PC-3 (cell line): Measurements from ENCODE around the gene RTL5. TPM values are rescaled to one million over a fixed set of nuclear protein-coding genes. Genes with fewer than 3 reads are reported as not detected.

Source experiments
- ATAC-seq: fragments of 200-7000 bp; cut with Tn5 transposase; 2 replicates; pipeline ENCODE4 v1.9.1; 2020; ENCODE audit warnings: mild to moderate bottlenecking, moderate library complexity
- BruUV-seq: library from RNA; stranded (reverse); fragments of 400-500 nt; replicated peaks from 2 replicates; lab custom pipeline; 2021; lab: Mats Ljungman, UMichigan
- CTCF ChIA-PET: fragments of 300-600 bp; sonication (Branson Sonifier 250); formaldehyde crosslinking; loops from one replicate; lab custom pipeline; 2022; ENCODE audit warnings: antibody characterized with exemption; lab: Charles Lee
- POLR2A ChIA-PET: fragments of 300-600 bp; sonication (Branson Sonifier 250); formaldehyde crosslinking; loops from one replicate; lab custom pipeline; 2022; ENCODE audit warnings: antibody characterized with exemption; ENCODE audit not compliant: unreplicated experiment; lab: Charles Lee
- DNase-seq: peaks from one replicate; pipeline ENCODE4 v3.0.0-alpha.2; 2015
- H2AFZ ChIP-seq: fragments of 300-600 bp; sonication (generic); 2 replicates; pipeline ENCODE4 v1.6.0; 2016; ENCODE audit warnings: antibody characterized with exemption, low read length
- H3F3A ChIP-seq: fragments of 300-600 bp; sonication (generic); one replicate; pipeline ENCODE4 v1.6.0; 2017; ENCODE audit warnings: antibody characterized with exemption, low read length, control low read depth, mild to moderate bottlenecking; ENCODE audit not compliant: unreplicated experiment
- H3K27ac ChIP-seq: fragments of 300-600 bp; sonication (generic); 2 replicates; pipeline ENCODE4 v1.5.1; 2016; ENCODE audit warnings: mild to moderate bottlenecking, low read length
- H3K27me3 ChIP-seq: fragments of 300-600 bp; sonication (generic); 2 replicates; pipeline ENCODE4 v1.6.1; 2016; ENCODE audit warnings: low read length, mixed read lengths
- H3K36me3 ChIP-seq: fragments of 300-600 bp; sonication (generic); 2 replicates; pipeline ENCODE4 v1.6.1; 2016; ENCODE audit warnings: low read depth, mixed run types, low read length, mixed read lengths
- H3K4me1 ChIP-seq: fragments of 300-600 bp; sonication (generic); 2 replicates; pipeline ENCODE4 v1.5.1; 2016; ENCODE audit warnings: low read length; ENCODE audit not compliant: insufficient read depth
- H3K4me2 ChIP-seq: fragments of 300-600 bp; sonication (generic); 2 replicates; pipeline ENCODE4 v1.6.0; 2016; ENCODE audit warnings: low read length
- H3K4me3 ChIP-seq: fragments of 300-600 bp; sonication (generic); 2 replicates; pipeline ENCODE4 v1.5.1; 2016; ENCODE audit warnings: mild to moderate bottlenecking, low read length, mixed read lengths
- H3K79me2 ChIP-seq: fragments of 300-600 bp; sonication (generic); 2 replicates; pipeline ENCODE4 v1.6.1; 2017; ENCODE audit warnings: low read length, mixed read lengths
- H3K9ac ChIP-seq: fragments of 300-600 bp; sonication (generic); 2 replicates; pipeline ENCODE4 v1.6.0; 2016; ENCODE audit warnings: mild to moderate bottlenecking, low read length
- H3K9me2 ChIP-seq: fragments of 300-600 bp; sonication (generic); replicated peaks from 2 replicates; pipeline ENCODE4 v1.6.1; 2016; ENCODE audit warnings: mixed run types, low read length, mixed read lengths
- H3K9me3 ChIP-seq: fragments of 300-600 bp; sonication (generic); 2 replicates; pipeline ENCODE4 v1.6.1; 2016; ENCODE audit warnings: low read length, mixed read lengths
- H4K20me1 ChIP-seq: fragments of 300-600 bp; sonication (generic); 2 replicates; pipeline ENCODE4 v1.6.1; 2016; ENCODE audit warnings: low read length, mixed read lengths
- CTCF ChIP-seq: fragments of 300-600 bp; sonication (generic); conservative IDR thresholded peaks from 2 replicates; pipeline ENCODE4 v1.5.1; 2017; ENCODE audit warnings: antibody characterized with exemption, low read depth, mild to moderate bottlenecking, low read length
- EZH2 ChIP-seq: fragments of 300-600 bp; sonication (generic); IDR thresholded peaks from one replicate; pipeline ENCODE4 v1.6.1; 2017; ENCODE audit warnings: antibody characterized with exemption, mild to moderate bottlenecking, low read length; ENCODE audit not compliant: unreplicated experiment
- EZH2phosphoT487 ChIP-seq: fragments of 300-600 bp; sonication (generic); IDR thresholded peaks from 2 replicates; pipeline ENCODE4 v1.6.1; 2018; ENCODE audit warnings: mild to moderate bottlenecking, antibody characterized with exemption, low read length, borderline replicate concordance
- intact Hi-C: fragments of 100-400 bp; cut with micrococcal nuclease; formaldehyde crosslinking; loops from 2 replicates; pipeline ENCODE4 v1.9.0; 2023
- total RNA-seq: library from RNA; depleted of rRNA; stranded (reverse); fragments of >200 nt; gene quantifications from 2 replicates; pipeline ENCODE4 v1.2.3, GENCODE V29; 2014

RTL5 gene
- total RNA-seq, 1 experiment from 2014 or later: 0.40 TPM

- no peak for ATAC-seq
- no peaks in the 10 kb centered on the region for H3K79me2 ChIP-seq
- CTCF ChIA-PET: no interaction called here
- POLR2A ChIA-PET: no interaction called here
- H3K36me3 ChIP-seq: no peaks in the 10 kb centered on the region
- H3K4me1 ChIP-seq: peaks cover 5% of the 10 kb centered on the region
- no peak overlapping the region for H3K4me3 ChIP-seq
- no peak overlapping the region for H3K27ac ChIP-seq
- no peaks in the 10 kb centered on the region for H3K27me3 ChIP-seq
- H3K4me2 ChIP-seq: no peak overlapping the region
- no peaks in the 10 kb centered on the region for H3K9me2 ChIP-seq
- H4K20me1 ChIP-seq: no peaks in the 10 kb centered on the region
- no TSS peak for BruUV-seq
- DNase-seq: no peak
- H3K9me3 ChIP-seq: no peaks in the 10 kb centered on the region
- no peak overlapping the region for H3K9ac ChIP-seq
- TF ChIP-seq EZH2: no peak
- no peak overlapping the region for H2AFZ ChIP-seq
- intact Hi-C loops: no loop called here
- H3F3A ChIP-seq: no peaks in the 10 kb centered on the region
Observed at GRCh38 chrX:72139538-72139937, 7.8 kb upstream of the RTL5 start.

- Histone ChIP-seq H3K4me2 (no peak overlapping the region), H3K79me2 (no peaks in the 10 kb centered on the region), H3K27ac (no peak overlapping the region), H3K4me3 (no peak overlapping the region), H3K9me2 (no peaks in the 10 kb centered on the region), H3K9ac (no peak overlapping the region), H2AFZ (no peak overlapping the region), H3K36me3 (no peaks in the 10 kb centered on the region), H4K20me1 (no peaks in the 10 kb centered on the region), H3K27me3 (peaks cover under 1% of the 10 kb centered on the region; the same call in 1 of the 2 replicates), H3K4me1 (peaks cover 5% of the 10 kb centered on the region), H3K9me3 (no peaks in the 10 kb centered on the region), H3F3A (no peaks in the 10 kb centered on the region)
- TF ChIP-seq EZH2phosphoT487 (no peak), EZH2 (no peak), CTCF (no peak)
- DNase-seq (no peak), ATAC-seq (no peak)
- ChIA-PET CTCF (no interaction called here), POLR2A (interaction anchor here (0.6 kb wide), 1 partner anchor 572 kb away, joined by 5 read pairs; no protein-coding TSS in a partner anchor)
- no TSS peak for BruUV-seq
- intact Hi-C loops: no loop called here
Observed at GRCh38 chrX:72137846-72138495, 6.3 kb upstream of the RTL5 start.

- intact Hi-C loops: no loop called here
- DNase-seq: no peak
- Histone ChIP-seq H3K9me2 (no peaks in the 10 kb centered on the region), H2AFZ (no peak overlapping the region), H3K9me3 (no peaks in the 10 kb centered on the region), H4K20me1 (no peaks in the 10 kb centered on the region), H3K9ac (no peak overlapping the region), H3K27ac (no peak overlapping the region), H3K36me3 (no peaks in the 10 kb centered on the region), H3K79me2 (no peaks in the 10 kb centered on the region), H3K4me3 (no peak overlapping the region), H3K27me3 (peaks cover 12% of the 10 kb centered on the region), H3K4me2 (no peak overlapping the region), H3F3A (no peaks in the 10 kb centered on the region), H3K4me1 (no peaks in the 10 kb centered on the region; the same call in 1 of the 2 replicates)
- CTCF ChIA-PET: no interaction called here
- no peak for ATAC-seq
- TF ChIP-seq EZH2 (no peak), EZH2phosphoT487 (no peak), CTCF (no peak)
- BruUV-seq: no TSS peak
- POLR2A ChIA-PET: no interaction called here
Observed at GRCh38 chrX:72133851-72134546, 2.3 kb upstream of the RTL5 start.
